Activated CD4-positive, alpha-beta T cell treated with anti-CD3 and anti-CD28 coated beads for 36 hours (primary cell): ENCODE results near the gene XRCC4. TPM values are rescaled to one million over a fixed set of nuclear protein-coding genes. Genes with fewer than 3 reads are reported as not detected.
"Not testable (repeated sequence)": the region's sequence is repeated elsewhere in the genome, so short reads cannot be mapped to it uniquely, and the experiment has no call there.

Experiments
- ATAC-seq: fragments of 200-7000 bp; cut with Tn5 transposase; one replicate; pipeline ENCODE4 v1.10.0; 2021; ENCODE audit warnings: mild to moderate bottlenecking, moderate library complexity
- CTCF ChIA-PET: fragments of 350-600 bp; sonication (Branson Sonifier 250); formaldehyde crosslinking; loops from one replicate; lab custom pipeline; 2021; ENCODE audit warnings: antibody characterized with exemption; lab: Charles Lee
- POLR2A ChIA-PET: fragments of 350-600 bp; sonication (Branson Sonifier 250); formaldehyde crosslinking; loops from one replicate; lab custom pipeline; 2021; ENCODE audit warnings: antibody characterized with exemption, inconsistent platforms; lab: Charles Lee
- DNase-seq: peaks from one replicate; pipeline ENCODE4 v3.0.0-alpha.2; 2020
- H3K27ac Mint-ChIP-seq: one replicate; pipeline ENCODE4 v1.8.0; 2021; ENCODE audit warnings: mixed read lengths
- H3K27me3 Mint-ChIP-seq: one replicate; pipeline ENCODE4 v1.8.0; 2021; ENCODE audit warnings: mixed read lengths
- H3K36me3 Mint-ChIP-seq: one replicate; pipeline ENCODE4 v1.8.0; 2021; ENCODE audit warnings: low read depth, mixed read lengths
- H3K4me1 Mint-ChIP-seq: one replicate; pipeline ENCODE4 v1.8.0; 2021; ENCODE audit warnings: mixed read lengths
- H3K4me3 Mint-ChIP-seq: one replicate; pipeline ENCODE4 v1.8.0; 2021; ENCODE audit warnings: mild to moderate bottlenecking, moderate library complexity, mixed read lengths
- H3K9me3 Mint-ChIP-seq: one replicate; pipeline ENCODE4 v1.8.0; 2021; ENCODE audit warnings: low read depth, mixed read lengths
- intact Hi-C, 2 experiments: fragments of 100-400 bp; cut with DNase I in 1 of 2; cut with micrococcal nuclease in 1 of 2; formaldehyde crosslinking; loops; one replicate each; pipeline versions ENCODE4 v1.14.2 to v1.15.1; 2022 to 2024; cut with DNase I, micrococcal nuclease
- total RNA-seq, 2 experiments: library from RNA; stranded (reverse); gene quantifications; one replicate each; pipeline ENCODE4 v1.2.3, GENCODE V29; 2021

XRCC4 gene
- total RNA-seq, 2 experiments from 2014 or later: 13.7 to 16.9 TPM

GRCh38 chr5:83048277-83048676 is 29.1 kb upstream of the XRCC4 start:
- H3K27me3 Mint-ChIP-seq: no peaks in the 10 kb centered on the region
- H3K4me3 Mint-ChIP-seq: no peak overlapping the region
- ChIA-PET POLR2A (no interaction called here), CTCF (interaction anchor here (0.6 kb wide), 1 partner anchor 255 kb away, joined by 3 read pairs; no protein-coding TSS in a partner anchor)
- DNase-seq: no peak
- H3K9me3 Mint-ChIP-seq: no peaks in the 10 kb centered on the region
- H3K4me1 Mint-ChIP-seq: no peaks in the 10 kb centered on the region
- peaks cover 28% of the 10 kb centered on the region for H3K36me3 Mint-ChIP-seq
- intact Hi-C loops: no loop called here
- H3K27ac Mint-ChIP-seq: no peak overlapping the region
- no peak for ATAC-seq

DNA sequence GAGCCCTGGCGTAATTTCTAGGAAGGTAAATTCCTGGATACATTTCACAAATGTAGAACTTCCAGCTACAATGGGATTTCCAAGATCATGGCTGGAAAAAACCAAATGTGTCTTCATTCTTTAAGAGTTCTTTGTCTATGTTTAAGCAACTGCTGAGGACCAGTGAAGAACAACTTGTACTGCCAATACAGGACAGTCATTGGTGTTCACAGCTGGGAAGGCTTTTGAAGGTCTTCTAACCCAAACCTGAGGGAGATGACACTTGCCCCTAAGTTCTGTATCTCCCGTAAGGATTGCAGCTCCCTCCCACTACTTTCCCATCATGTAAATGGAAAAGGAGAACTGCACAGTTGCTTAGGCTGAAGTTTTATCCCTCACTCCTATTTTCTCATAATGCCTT is 28.5 kb upstream of the XRCC4 start:
- Mint-ChIP-seq H3K4me1 (no peaks in the 10 kb centered on the region), H3K9me3 (no peaks in the 10 kb centered on the region), H3K4me3 (no peak overlapping the region), H3K36me3 (peaks cover 26% of the 10 kb centered on the region), H3K27ac (no peak overlapping the region), H3K27me3 (no peaks in the 10 kb centered on the region)
- intact Hi-C loops: no loop called here
- DNase-seq (no peak), ATAC-seq (no peak)
- ChIA-PET POLR2A (interaction anchor here (0.7 kb wide), 1 partner anchor 461 kb away, joined by 3 read pairs; no protein-coding TSS in a partner anchor), CTCF (interaction anchor here (0.6 kb wide), 1 partner anchor 255 kb away, joined by 3 read pairs; no protein-coding TSS in a partner anchor)

GRCh38 chr5:83049370-83049885 is 27.9 kb upstream of the XRCC4 start:
- no peak overlapping the region for H3K27ac Mint-ChIP-seq
- intact Hi-C loops: no loop called here
- ATAC-seq: no peak
- ChIA-PET POLR2A (interaction anchor here (0.7 kb wide), 1 partner anchor 460 kb away, joined by 3 read pairs; no protein-coding TSS in a partner anchor), CTCF (no interaction called here)
- DNase-seq: no peak
- peaks cover 29% of the 10 kb centered on the region for H3K36me3 Mint-ChIP-seq
- H3K9me3 Mint-ChIP-seq: no peaks in the 10 kb centered on the region
- no peaks in the 10 kb centered on the region for H3K27me3 Mint-ChIP-seq
- H3K4me3 Mint-ChIP-seq: no peak overlapping the region
- no peaks in the 10 kb centered on the region for H3K4me1 Mint-ChIP-seq

- H3K4me1 Mint-ChIP-seq: no peaks in the 10 kb centered on the region
- intact Hi-C loops: no loop called here
- no peaks in the 10 kb centered on the region for H3K9me3 Mint-ChIP-seq
- H3K36me3 Mint-ChIP-seq: peaks cover 37% of the 10 kb centered on the region
- no peak overlapping the region for H3K4me3 Mint-ChIP-seq
- ChIA-PET POLR2A (no interaction called here), CTCF (interaction anchor here (0.6 to 0.7 kb wide), 2 partner anchors 65 to 370 kb away, joined by 3 to 4 read pairs; no protein-coding TSS in a partner anchor)
- H3K27me3 Mint-ChIP-seq: no peaks in the 10 kb centered on the region
- ATAC-seq (no peak), DNase-seq (no peak)
- H3K27ac Mint-ChIP-seq: no peak overlapping the region
These were observed 26.5 kb upstream of the XRCC4 start for GRCh38 chr5:83050723-83051340.

- ATAC-seq (no peak), DNase-seq (no peak)
- Mint-ChIP-seq H3K27ac (peak overlapping the region; percentile 29), H3K27me3 (no peaks in the 10 kb centered on the region), H3K4me1 (peaks cover 5% of the 10 kb centered on the region), H3K9me3 (no peaks in the 10 kb centered on the region), H3K36me3 (peaks cover 43% of the 10 kb centered on the region), H3K4me3 (no peak overlapping the region)
- intact Hi-C loops: no loop called here
- ChIA-PET CTCF (interaction anchor here (0.6 kb wide), 1 partner anchor 398 kb away, joined by 3 read pairs; no protein-coding TSS in a partner anchor), POLR2A (no interaction called here)
These were observed 22.2 kb upstream of the XRCC4 start for GRCh38 chr5:83055166-83055565.

GRCh38 chr5:83058726-83059125 is 18.6 kb upstream of the XRCC4 start:
- H3K9me3 Mint-ChIP-seq: no peaks in the 10 kb centered on the region
- H3K4me3 Mint-ChIP-seq: no peak overlapping the region
- DNase-seq: no peak
- ChIA-PET POLR2A (no interaction called here), CTCF (no interaction called here)
- peaks cover 5% of the 10 kb centered on the region for H3K4me1 Mint-ChIP-seq
- no peak for ATAC-seq
- no peaks in the 10 kb centered on the region for H3K27me3 Mint-ChIP-seq
- no peak overlapping the region for H3K27ac Mint-ChIP-seq
- intact Hi-C loops: no loop called here
- H3K36me3 Mint-ChIP-seq: peaks cover 50% of the 10 kb centered on the region

GRCh38 chr5:83059341-83059740 is 18.0 kb upstream of the XRCC4 start:
- no peak for ATAC-seq
- ChIA-PET POLR2A (no interaction called here), CTCF (interaction anchor here (1.1 kb wide), 1 partner anchor 9 kb away, joined by 4 read pairs; no protein-coding TSS in a partner anchor)
- H3K4me1 Mint-ChIP-seq: peaks cover 6% of the 10 kb centered on the region
- DNase-seq: no peak
- no peaks in the 10 kb centered on the region for H3K27me3 Mint-ChIP-seq
- H3K4me3 Mint-ChIP-seq: no peak overlapping the region
- intact Hi-C loops: no loop called here
- H3K36me3 Mint-ChIP-seq: peaks cover 46% of the 10 kb centered on the region
- no peaks in the 10 kb centered on the region for H3K9me3 Mint-ChIP-seq
- no peak overlapping the region for H3K27ac Mint-ChIP-seq

DNA sequence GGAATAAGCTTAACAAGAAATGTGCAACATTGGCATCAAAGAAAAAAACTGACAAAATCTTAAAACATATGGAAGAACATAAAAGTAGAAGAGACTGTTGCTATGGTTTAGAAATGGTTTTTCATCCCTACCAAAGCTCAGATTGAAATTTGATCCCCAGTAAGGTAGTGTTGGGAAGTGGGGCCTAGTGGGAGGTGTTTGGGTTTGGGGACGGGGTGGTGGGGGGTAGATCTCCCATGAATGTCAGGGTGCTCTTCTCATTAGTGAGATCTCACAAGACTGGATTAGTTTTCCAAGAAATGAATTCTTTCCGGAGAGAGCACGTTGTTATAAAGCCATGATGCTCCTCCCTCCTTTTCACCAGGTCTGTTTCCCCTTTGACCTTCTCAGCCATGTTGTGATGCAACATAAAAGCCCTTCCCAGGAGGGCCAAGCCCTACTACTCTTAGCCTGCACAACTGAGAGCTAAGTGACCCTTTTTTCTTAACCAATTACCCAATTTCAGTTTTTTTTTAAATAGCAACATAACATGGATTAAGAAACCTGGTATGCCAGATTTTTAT is 10.7 kb upstream of the XRCC4 start:
- DNase-seq: no peak
- ChIA-PET POLR2A (no interaction called here), CTCF (interaction anchor here (0.6 kb wide), 1 partner anchor 364 kb away, joined by 3 read pairs; no protein-coding TSS in a partner anchor)
- Mint-ChIP-seq H3K9me3 (no peaks in the 10 kb centered on the region), H3K4me3 (no peak overlapping the region), H3K27me3 (no peaks in the 10 kb centered on the region), H3K4me1 (peaks cover 33% of the 10 kb centered on the region), H3K27ac (no peak overlapping the region), H3K36me3 (peaks cover 33% of the 10 kb centered on the region)
- intact Hi-C loops: no loop called here
- ATAC-seq: no peak

GRCh38 chr5:83067377-83067776 is 10.0 kb upstream of the XRCC4 start:
- peaks cover 37% of the 10 kb centered on the region for H3K36me3 Mint-ChIP-seq
- peaks cover 40% of the 10 kb centered on the region for H3K4me1 Mint-ChIP-seq
- DNase-seq, ATAC-seq, H3K27me3 Mint-ChIP-seq, H3K27ac Mint-ChIP-seq, intact Hi-C loops, H3K4me3 Mint-ChIP-seq, CTCF ChIA-PET, POLR2A ChIA-PET, H3K9me3 Mint-ChIP-seq: not testable (repeated sequence)

DNA sequence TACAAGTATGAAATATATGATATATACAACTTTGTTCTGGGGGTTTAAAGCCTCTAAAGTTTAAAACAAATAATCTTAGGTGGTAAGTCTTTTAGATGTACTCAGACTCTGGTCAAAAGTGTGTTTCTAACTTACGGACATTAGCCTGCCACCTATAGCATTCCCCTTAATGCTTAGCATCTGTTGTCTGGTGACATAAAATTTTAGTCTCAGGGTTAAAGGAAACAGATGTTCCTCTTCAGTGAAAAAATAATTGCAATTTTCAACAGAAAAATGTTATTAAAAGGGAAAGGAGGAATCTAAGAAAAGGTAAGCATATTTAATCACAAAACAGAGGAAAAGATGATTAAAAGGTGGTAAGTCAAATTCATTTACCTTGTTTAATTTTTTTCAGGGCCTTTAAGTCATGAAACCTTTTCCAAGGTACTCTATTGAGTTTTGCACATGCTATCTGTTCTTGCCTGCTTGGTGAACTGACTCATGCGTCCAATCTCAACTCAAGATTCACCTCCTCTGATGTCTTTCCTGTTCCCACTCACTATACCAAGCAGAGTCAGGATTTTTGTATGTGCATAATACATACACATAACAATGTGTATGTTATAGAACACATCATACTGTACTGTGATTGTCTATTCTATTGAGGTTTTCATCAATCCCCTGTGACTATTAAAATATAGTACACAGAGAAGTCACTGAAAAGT is 8.1 kb upstream of the XRCC4 start:
- Mint-ChIP-seq H3K9me3 (no peaks in the 10 kb centered on the region), H3K4me3 (no peak overlapping the region), H3K4me1 (peaks cover 59% of the 10 kb centered on the region), H3K27ac (no peak overlapping the region), H3K36me3 (peaks cover 44% of the 10 kb centered on the region), H3K27me3 (no peaks in the 10 kb centered on the region)
- peak; percentile 44 for ATAC-seq
- POLR2A ChIA-PET: no interaction called here
- DNase-seq: no peak
- intact Hi-C loops: no loop called here
- CTCF ChIA-PET: no interaction called here

DNA sequence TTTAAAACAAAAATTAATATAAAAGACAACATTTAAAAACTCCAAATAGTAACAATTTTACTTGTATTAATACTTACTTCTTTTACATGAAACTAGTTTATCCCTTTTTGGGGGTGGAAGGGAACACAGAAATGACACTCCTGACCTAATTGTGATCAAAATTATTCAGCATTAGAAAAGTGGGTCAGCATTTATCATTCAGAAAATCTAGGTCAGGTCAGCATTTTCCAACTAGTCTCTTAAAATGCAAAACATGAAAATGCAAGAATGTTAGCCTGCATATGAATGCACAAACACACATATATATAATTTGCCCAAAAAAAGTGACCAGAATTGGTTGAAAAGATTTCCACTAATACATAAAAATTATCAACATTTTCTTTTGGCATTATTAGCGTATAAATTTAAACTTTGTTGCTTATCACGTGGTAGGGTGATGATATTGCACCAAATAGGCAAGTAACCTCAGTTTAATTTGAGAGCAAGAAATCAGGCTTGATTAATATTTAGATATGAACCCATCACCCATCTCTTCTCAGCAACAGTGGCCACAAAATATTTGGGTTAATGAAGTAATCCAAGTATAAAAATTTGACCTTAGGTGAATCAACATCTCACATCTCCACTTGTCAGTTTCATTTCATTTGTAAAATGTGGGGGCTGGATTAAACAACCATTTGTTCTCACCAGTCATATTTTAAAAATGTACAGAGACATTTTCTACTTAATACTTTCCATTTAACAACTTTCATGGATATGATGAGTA is 5.9 kb upstream of the XRCC4 start:
- Mint-ChIP-seq H3K9me3 (no peaks in the 10 kb centered on the region), H3K36me3 (peaks cover 48% of the 10 kb centered on the region), H3K27me3 (no peaks in the 10 kb centered on the region), H3K4me1 (peaks cover 72% of the 10 kb centered on the region), H3K27ac (no peak overlapping the region), H3K4me3 (no peak overlapping the region)
- intact Hi-C loops: loop anchor here in 1 of 2 experiments (10.0 kb wide), 1 partner anchor 1777 kb away; no protein-coding TSS in a partner anchor
- POLR2A ChIA-PET: no interaction called here
- DNase-seq (no peak), ATAC-seq (peak; percentile 39)
- CTCF ChIA-PET: no interaction called here
